ENCODE results near the gene TSPAN3. TPM values are rescaled to one million over a fixed set of nuclear protein-coding genes. Genes with fewer than 3 reads are reported as not detected.

TSPAN3 gene
- total RNA-seq, 4 donors from 2014 or later = 77.3 to 114 (median 87.0) TPM

DNA sequence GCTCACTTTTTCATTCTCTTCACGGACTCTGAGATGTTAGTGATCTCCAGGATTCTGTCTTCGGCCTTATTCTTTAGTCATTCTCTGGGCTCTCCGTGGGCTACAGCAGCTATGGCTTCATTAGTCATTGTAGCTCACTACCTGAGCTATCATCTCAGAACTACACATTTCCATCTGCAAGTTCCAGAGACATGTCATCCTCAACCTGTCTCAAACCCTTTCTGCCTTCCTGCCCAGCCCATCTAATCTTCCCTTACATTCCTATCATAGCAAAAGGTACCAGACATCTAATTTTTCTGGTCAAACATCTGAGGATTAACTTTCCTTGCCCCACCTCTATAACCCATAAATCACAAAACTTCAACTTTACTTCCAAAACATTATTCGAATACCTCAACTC is 13.2 kb downstream of the TSPAN3 start:
- no peak for TF ChIP-seq POLR2A (IDR thresholded peaks at IDR 0.05)
- TF ChIP-seq, protein P1, sequence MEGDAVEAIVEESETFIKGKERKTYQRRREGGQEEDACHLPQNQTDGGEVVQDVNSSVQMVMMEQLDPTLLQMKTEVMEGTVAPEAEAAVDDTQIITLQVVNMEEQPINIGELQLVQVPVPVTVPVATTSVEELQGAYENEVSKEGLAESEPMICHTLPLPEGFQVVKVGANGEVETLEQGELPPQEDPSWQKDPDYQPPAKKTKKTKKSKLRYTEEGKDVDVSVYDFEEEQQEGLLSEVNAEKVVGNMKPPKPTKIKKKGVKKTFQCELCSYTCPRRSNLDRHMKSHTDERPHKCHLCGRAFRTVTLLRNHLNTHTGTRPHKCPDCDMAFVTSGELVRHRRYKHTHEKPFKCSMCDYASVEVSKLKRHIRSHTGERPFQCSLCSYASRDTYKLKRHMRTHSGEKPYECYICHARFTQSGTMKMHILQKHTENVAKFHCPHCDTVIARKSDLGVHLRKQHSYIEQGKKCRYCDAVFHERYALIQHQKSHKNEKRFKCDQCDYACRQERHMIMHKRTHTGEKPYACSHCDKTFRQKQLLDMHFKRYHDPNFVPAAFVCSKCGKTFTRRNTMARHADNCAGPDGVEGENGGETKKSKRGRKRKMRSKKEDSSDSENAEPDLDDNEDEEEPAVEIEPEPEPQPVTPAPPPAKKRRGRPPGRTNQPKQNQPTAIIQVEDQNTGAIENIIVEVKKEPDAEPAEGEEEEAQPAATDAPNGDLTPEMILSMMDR (IDR thresholded peaks at IDR 0.05) = no peak
- no peak overlapping the region for H3K4me3 ChIP-seq
- peaks cover 0 to 36% (median 15%) of the 10 kb centered on the region in 3 donors for H3K4me1 ChIP-seq
- no peak for DNase-seq
- intact Hi-C loops (cut with DNase I) = no loop called here
- H3K27ac ChIP-seq = no peak overlapping the region
- peaks cover 0 to under 1% (median 0%) of the 10 kb centered on the region in 3 donors for H3K36me3 ChIP-seq
- WGBS, 2 donors = 90 to 91% methylated on average over 4 of the region's 4 CpGs
- no peaks in the 10 kb centered on the region for H3K9me3 ChIP-seq
- no peaks in the 10 kb centered on the region for H3K27me3 ChIP-seq

DNA sequence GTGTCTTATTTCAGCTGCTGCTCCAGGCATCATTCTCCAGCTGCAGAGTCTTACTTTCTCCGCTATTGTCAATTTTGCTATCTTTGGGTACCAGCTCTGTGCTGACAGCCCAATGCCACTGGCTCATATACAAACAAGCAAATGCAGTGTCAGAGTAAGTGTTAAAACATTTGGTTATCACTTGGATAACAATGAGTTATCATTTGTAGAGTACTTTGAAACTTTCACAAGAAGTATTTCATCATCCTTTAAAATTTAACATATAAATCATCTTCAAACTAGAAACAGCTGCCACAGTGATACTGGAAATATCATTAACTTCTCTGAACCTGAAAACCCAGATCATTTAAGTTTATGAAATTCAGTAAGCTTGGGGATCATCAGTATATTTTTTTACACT is 13.8 kb downstream of the TSPAN3 start:
- no peak overlapping the region for H3K27ac ChIP-seq
- no peak overlapping the region for H3K4me3 ChIP-seq
- H3K9me3 ChIP-seq = no peaks in the 10 kb centered on the region
- peaks cover 0 to 7% (median 0%) of the 10 kb centered on the region in 3 donors for H3K36me3 ChIP-seq
- peaks cover 0 to 39% (median 15%) of the 10 kb centered on the region in 3 donors for H3K4me1 ChIP-seq
- no peaks in the 10 kb centered on the region for H3K27me3 ChIP-seq
- no peak for DNase-seq
- TF ChIP-seq POLR2A (IDR thresholded peaks at IDR 0.05) = no peak
- 83 to 92% methylated on average over 1 of the region's 1 CpG for WGBS, 2 donors
- intact Hi-C loops (cut with DNase I) = no loop called here

DNA sequence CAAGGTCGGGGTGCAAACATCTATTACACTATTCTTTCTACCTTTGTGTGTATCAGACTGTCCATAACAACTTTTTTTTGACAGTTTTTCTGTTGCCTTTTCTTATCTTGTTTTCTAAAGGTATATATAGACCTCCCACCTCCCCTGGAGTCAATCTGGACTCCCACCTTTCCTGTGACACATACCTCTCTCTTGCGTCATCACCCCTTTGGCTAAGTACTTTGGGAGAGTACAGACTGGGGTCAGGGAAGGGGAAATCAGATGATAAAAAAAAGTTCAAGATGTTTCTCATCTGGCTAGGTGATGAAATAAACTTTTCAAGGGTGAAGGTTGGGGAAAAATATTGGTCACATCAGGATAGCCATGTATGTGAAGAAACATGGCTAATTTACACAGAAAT is 17.2 kb downstream of the TSPAN3 start:
- Histone ChIP-seq H3K4me3 (no peak overlapping the region), H3K9me3 (no peaks in the 10 kb centered on the region), H3K27ac (no peak overlapping the region), H3K36me3 (peaks cover 0 to 22% (median 6%) of the 10 kb centered on the region in 3 donors), H3K27me3 (no peaks in the 10 kb centered on the region), H3K4me1 (peaks cover 0 to 13% (median 0%) of the 10 kb centered on the region in 3 donors)
- 97 to 98% methylated on average over 2 of the region's 2 CpGs for WGBS, 2 donors
- DNase-seq = no peak
- TF ChIP-seq POLR2A (IDR thresholded peaks at IDR 0.05) = no peak
- TF ChIP-seq, protein P1 (IDR thresholded peaks at IDR 0.05) = no peak
- intact Hi-C loops (cut with DNase I) = no loop called here

DNA sequence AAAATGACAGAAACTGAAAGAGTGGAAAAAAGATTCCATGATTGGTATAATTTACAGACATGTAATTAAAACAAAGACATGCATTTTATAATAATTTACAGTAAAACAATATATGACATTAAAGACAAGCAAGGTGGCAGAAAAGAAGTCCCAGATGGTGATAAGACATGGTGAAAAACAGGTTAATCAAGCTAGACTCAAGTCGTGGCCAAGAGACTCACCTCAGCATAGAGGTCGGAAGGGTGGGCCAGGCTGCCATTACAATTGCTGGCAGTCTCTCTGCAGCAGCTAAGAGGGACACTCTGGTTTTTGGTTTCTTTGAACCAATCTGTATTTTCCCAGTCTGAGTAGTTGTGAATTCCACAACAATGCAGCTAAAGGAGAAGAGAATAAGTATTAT is 18.4 kb downstream of the TSPAN3 start:
- no peaks in the 10 kb centered on the region for H3K9me3 ChIP-seq
- peaks cover 0 to 22% (median 6%) of the 10 kb centered on the region in 3 donors for H3K36me3 ChIP-seq
- WGBS, 2 donors = 48 to 53% methylated on average over 2 of the region's 2 CpGs
- no peak for DNase-seq
- H3K4me1 ChIP-seq = peaks cover 0 to 13% (median 0%) of the 10 kb centered on the region in 3 donors
- no peaks in the 10 kb centered on the region for H3K27me3 ChIP-seq
- H3K27ac ChIP-seq = no peak overlapping the region
- no peak overlapping the region for H3K4me3 ChIP-seq
- TF ChIP-seq, protein P1 (IDR thresholded peaks at IDR 0.05) = no peak
- TF ChIP-seq POLR2A (IDR thresholded peaks at IDR 0.05) = no peak
- intact Hi-C loops (cut with DNase I) = no loop called here

DNA sequence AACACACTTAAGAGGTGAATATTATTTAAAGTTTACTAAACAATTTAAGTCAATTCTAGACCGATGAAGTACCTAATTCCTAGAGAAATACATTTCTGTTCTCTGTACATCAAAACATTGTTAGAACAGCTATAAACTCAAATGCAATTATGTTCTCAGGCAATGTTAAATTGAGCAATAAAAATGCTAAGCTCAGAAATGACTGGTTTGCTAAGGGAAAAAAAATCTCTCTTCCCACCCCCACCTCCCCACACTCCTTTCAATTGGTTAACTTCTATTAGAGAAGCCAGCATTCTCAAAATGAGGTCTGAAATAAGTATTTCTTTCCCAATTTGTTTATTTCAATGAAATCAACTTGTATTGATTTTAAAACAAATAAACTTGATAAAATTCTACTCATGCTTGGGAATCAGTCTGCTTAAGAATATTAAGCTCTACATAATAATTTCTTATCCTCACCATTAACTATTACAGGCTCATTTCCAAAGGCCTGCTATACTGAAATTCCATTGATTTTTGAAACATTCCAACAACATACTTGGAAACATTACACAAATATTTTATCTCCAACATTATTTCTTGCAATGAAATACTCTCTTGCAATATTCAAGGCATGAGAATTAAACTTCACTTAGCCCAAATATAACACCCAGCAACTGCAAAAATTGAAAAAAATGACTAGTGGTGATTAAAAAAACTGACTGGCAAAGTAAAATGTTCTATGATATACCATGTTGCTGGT is 22.6 kb downstream of the TSPAN3 start:
- H3K36me3 ChIP-seq = peaks cover 0 to 62% (median 6%) of the 10 kb centered on the region in 3 donors
- H3K9me3 ChIP-seq = no peaks in the 10 kb centered on the region
- no peak overlapping the region for H3K27ac ChIP-seq
- TF ChIP-seq POLR2A (IDR thresholded peaks at IDR 0.05) = no peak
- TF ChIP-seq, protein P1 (IDR thresholded peaks at IDR 0.05) = no peak
- no peak for DNase-seq
- H3K4me1 ChIP-seq = peaks cover 0 to 23% (median 5%) of the 10 kb centered on the region in 3 donors
- no peak overlapping the region for H3K4me3 ChIP-seq
- intact Hi-C loops (cut with DNase I) = no loop called here
- WGBS, 2 donors = 88 to 91% methylated on average over 1 of the region's 1 CpG
- H3K27me3 ChIP-seq = no peaks in the 10 kb centered on the region
